HEK293 (cell line): Measurements from ENCODE around the gene TCEAL7.
A peak's percentile ranks its signal among the peaks of the same experiment; 100 is the strongest.

Experiments used
- CTCF ChIA-PET: fragments of 350-600 bp; formaldehyde crosslinking; extraction: SDS; loops from one replicate; lab custom pipeline; 2021; ENCODE audit warnings: antibody characterized with exemption; lab: Yijun Ruan, JAX
- POLR2A ChIA-PET: fragments of 300-600 bp; formaldehyde crosslinking; extraction: SDS; loops from one replicate; lab custom pipeline; 2020; ENCODE audit warnings: antibody characterized with exemption, inconsistent platforms; lab: Yijun Ruan, JAX
- H3K27ac ChIP-seq: fragments of 200-500 bp; sonication (Bioruptor generic); 2 replicates; pipeline ENCODE4 v1.5.1; 2014; ENCODE audit warnings: low read depth, low read length, control low read depth, inconsistent platforms; ENCODE audit errors: extremely low read depth
- H3K36me3 ChIP-seq, 2 experiments: fragments of 200-500 bp in 1 of 2; sonication (Bioruptor generic) in 1 of 2; 1 replicate in 1 of 2; 2 replicates in 1 of 2; pipeline ENCODE4 v1.5.1; 2014 to 2017; ENCODE audit warnings: inconsistent platforms in 2 of 2, low read length in 2 of 2; ENCODE audit not compliant: control insufficient read depth in 2 of 2, insufficient read depth in 1 of 2
- H3K4me1 ChIP-seq: fragments of 200-500 bp; sonication (Bioruptor generic); 2 replicates; pipeline ENCODE4 v1.5.1; 2014; ENCODE audit warnings: mild to moderate bottlenecking, low read length, inconsistent platforms; ENCODE audit not compliant: control insufficient read depth, insufficient read depth
- H3K4me3 ChIP-seq: 2 replicates; pipeline ENCODE4 v1.5.1; 2011; ENCODE audit warnings: low read depth, mild to moderate bottlenecking, control low read depth, low read length, moderate library complexity
- H3K9me3 ChIP-seq: fragments of 200-500 bp; sonication (Bioruptor generic); 2 replicates; pipeline ENCODE4 v1.5.1; 2014; ENCODE audit warnings: low read depth, low read length, inconsistent platforms; ENCODE audit not compliant: control insufficient read depth, insufficient read depth
- BCL6B ChIP-seq: fragments of 450-650 bp; formaldehyde crosslinking; IDR thresholded peaks from 2 replicates; pipeline ENCODE4 v1.5.1; 2017; ENCODE audit warnings: missing biosample characterization, missing genetic modification characterization
- GLIS2 ChIP-seq: fragments of 450-650 bp; formaldehyde crosslinking; IDR thresholded peaks from 2 replicates; pipeline ENCODE4 v1.5.1; 2016; ENCODE audit warnings: missing biosample characterization, missing genetic modification characterization
- HOXA7 ChIP-seq: sonication (generic); formaldehyde crosslinking; IDR thresholded peaks from 2 replicates; pipeline ENCODE4 v1.8.1; 2022; ENCODE audit warnings: missing genetic modification reagents, borderline replicate concordance
- KLF8 ChIP-seq: fragments of 450-650 bp; formaldehyde crosslinking; IDR thresholded peaks from 2 replicates; pipeline ENCODE4 v1.5.1; 2016; ENCODE audit warnings: missing biosample characterization, missing genetic modification characterization
- SCRT2 ChIP-seq: fragments of 450-650 bp; formaldehyde crosslinking; IDR thresholded peaks from 2 replicates; pipeline ENCODE4 v1.5.1; 2016; ENCODE audit warnings: missing biosample characterization, missing genetic modification characterization
- SP2 ChIP-seq: fragments of 450-650 bp; formaldehyde crosslinking; IDR thresholded peaks from 2 replicates; pipeline ENCODE4 v1.5.1; 2016; ENCODE audit warnings: missing biosample characterization, missing genetic modification characterization
- SP7 ChIP-seq: fragments of 450-650 bp; formaldehyde crosslinking; IDR thresholded peaks from 2 replicates; pipeline ENCODE4 v1.5.1; 2016; ENCODE audit warnings: missing biosample characterization, missing genetic modification characterization
- ZBTB11 ChIP-seq: fragments of 450-650 bp; formaldehyde crosslinking; conservative IDR thresholded peaks from 2 replicates; pipeline ENCODE4 v1.5.1; 2016; ENCODE audit warnings: low read depth, missing biosample characterization, missing genetic modification characterization
- ZBTB17 ChIP-seq: fragments of 450-650 bp; formaldehyde crosslinking; IDR thresholded peaks from 2 replicates; pipeline ENCODE4 v1.5.1; 2016; ENCODE audit warnings: missing biosample characterization, missing genetic modification characterization
- ZBTB48 ChIP-seq: fragments of 450-650 bp; formaldehyde crosslinking; IDR thresholded peaks from 2 replicates; pipeline ENCODE4 v1.5.1; 2016; ENCODE audit warnings: missing biosample characterization, missing genetic modification characterization
- ZFP69B ChIP-seq: fragments of 450-650 bp; formaldehyde crosslinking; IDR thresholded peaks from 2 replicates; pipeline ENCODE4 v1.5.1; 2016; ENCODE audit warnings: missing biosample characterization, missing genetic modification characterization
- ZNF140 ChIP-seq: fragments of 450-650 bp; formaldehyde crosslinking; IDR thresholded peaks from 2 replicates; pipeline ENCODE4 v1.5.1; 2016; ENCODE audit warnings: missing biosample characterization, missing genetic modification characterization
- ZNF16 ChIP-seq: fragments of 450-650 bp; formaldehyde crosslinking; IDR thresholded peaks from 2 replicates; pipeline ENCODE4 v1.5.1; 2016; ENCODE audit warnings: low read depth, missing biosample characterization, missing genetic modification characterization
- ZNF214 ChIP-seq: fragments of 450-650 bp; formaldehyde crosslinking; IDR thresholded peaks from 2 replicates; pipeline ENCODE4 v1.5.1; 2017; ENCODE audit warnings: missing biosample characterization, mild to moderate bottlenecking, missing genetic modification characterization, borderline replicate concordance
- ZNF302 ChIP-seq: fragments of 450-650 bp; formaldehyde crosslinking; IDR thresholded peaks from 2 replicates; pipeline ENCODE4 v1.5.1; 2016; ENCODE audit warnings: missing biosample characterization, missing genetic modification characterization, low read depth
- ZNF488 ChIP-seq: fragments of 450-650 bp; formaldehyde crosslinking; IDR thresholded peaks from 2 replicates; pipeline ENCODE4 v1.5.1; 2016; ENCODE audit warnings: missing biosample characterization, missing genetic modification characterization
- ZNF530 ChIP-seq: fragments of 450-650 bp; formaldehyde crosslinking; IDR thresholded peaks from 2 replicates; pipeline ENCODE4 v1.5.1; 2016; ENCODE audit warnings: low read depth, missing biosample characterization, missing genetic modification characterization
- ZNF580 ChIP-seq: fragments of 450-650 bp; formaldehyde crosslinking; IDR thresholded peaks from 2 replicates; pipeline ENCODE4 v1.5.1; 2016; ENCODE audit warnings: missing biosample characterization, missing genetic modification characterization
- ZNF600 ChIP-seq: fragments of 450-650 bp; formaldehyde crosslinking; IDR thresholded peaks from 2 replicates; pipeline ENCODE4 v1.5.1; 2016; ENCODE audit warnings: missing biosample characterization, missing genetic modification characterization
- ZNF624 ChIP-seq: fragments of 450-650 bp; formaldehyde crosslinking; IDR thresholded peaks from 2 replicates; pipeline ENCODE4 v1.5.1; 2017; ENCODE audit warnings: missing biosample characterization, missing genetic modification characterization
- ZNF664 ChIP-seq: fragments of 450-650 bp; formaldehyde crosslinking; IDR thresholded peaks from 2 replicates; pipeline ENCODE4 v1.5.1; 2016; ENCODE audit warnings: missing biosample characterization, missing genetic modification characterization
- ZNF692 ChIP-seq: fragments of 450-650 bp; formaldehyde crosslinking; IDR thresholded peaks from 2 replicates; pipeline ENCODE4 v1.5.1; 2016; ENCODE audit warnings: missing biosample characterization, missing genetic modification characterization
- ZNF707 ChIP-seq: fragments of 450-650 bp; formaldehyde crosslinking; IDR thresholded peaks from 2 replicates; pipeline ENCODE4 v1.5.1; 2016; ENCODE audit warnings: missing biosample characterization, missing genetic modification characterization
- ZNF837 ChIP-seq: fragments of 450-650 bp; formaldehyde crosslinking; IDR thresholded peaks from 2 replicates; pipeline ENCODE4 v1.5.1; 2016; ENCODE audit warnings: missing biosample characterization, missing genetic modification characterization
- ZXDB ChIP-seq: fragments of 450-650 bp; formaldehyde crosslinking; IDR thresholded peaks from 2 replicates; pipeline ENCODE4 v1.5.1; 2016; ENCODE audit warnings: missing biosample characterization, missing genetic modification characterization

Gene TCEAL7

GRCh38 chrX:103373581-103373980, 43.5 kb downstream of the TCEAL7 start:
- CTCF ChIA-PET, result interaction anchor here (0.9 to 1.1 kb wide), 3 partner anchors 12 to 91 kb away, joined by 4 to 5 read pairs (median 4); no protein-coding TSS in a partner anchor
- Histone ChIP-seq H3K9me3 (no peaks in the 10 kb centered on the region), H3K36me3 (peaks cover 4 to 13% of the 10 kb centered on the region in 2 experiments; a peak in 2 of 3 replicates), H3K4me3 (no peak overlapping the region), H3K4me1 (no peaks in the 10 kb centered on the region), H3K27ac (no peak overlapping the region)
- POLR2A ChIA-PET, result interaction anchor here (1.2 kb wide), 1 partner anchor 17 kb away, joined by 3 read pairs; the partner anchor contains the start of gene TCEAL9
- TF ChIP-seq SCRT2 (tag by site-specific recombination), result peak; percentile 61
- no peak for TF ChIP-seq ZNF837 (tag by site-specific recombination)

GRCh38 chrX:103376118-103376978, 46.3 kb downstream of the TCEAL7 start, which contains the start of gene BEX3:
Gene BEX3 (plus strand): TSS chrX:103376538. CDS start chrX:103377522, 984 bp downstream.
- CTCF ChIA-PET, result interaction anchor here (0.9 to 1.4 kb wide), 2 partner anchors 87 to 185 kb away, joined by 3 to 4 read pairs; no protein-coding TSS in a partner anchor
- H3K4me3 ChIP-seq, result peak within 1 kb of the TSS; percentile 77
- peak within 1 kb of the TSS; percentile 80 for H3K27ac ChIP-seq
- no peaks in the 10 kb centered on the region; the same call in 1 of the 2 replicates for H3K9me3 ChIP-seq
- peaks cover 4 to 23% of the 10 kb centered on the region in 2 experiments; a peak in 2 of 3 replicates for H3K36me3 ChIP-seq
- H3K4me1 ChIP-seq, result no peaks in the 10 kb centered on the region
- POLR2A ChIA-PET, result interaction anchor here (0.6 to 2.1 kb wide), 7 partner anchors 9 to 310 kb away, joined by 3 to 10 read pairs (median 4); partner anchors contain the start of gene TCEAL9
- TF ChIP-seq ZNF530 (tag by site-specific recombination) (no peak), GLIS2 (tag by site-specific recombination) (peak; percentile 85), ZNF664 (tag by site-specific recombination) (no peak), ZNF580 (tag by site-specific recombination) (no peak), KLF8 (peak; percentile 50; the same call in 1 of the 2 replicates), ZNF600 (tag by site-specific recombination) (peak; percentile 79), ZNF16 (no peak), ZFP69B (tag by site-specific recombination) (peak; percentile 50; the same call in 1 of the 2 replicates), ZNF692 (tag by site-specific recombination) (peak; percentile 83; the same call in 1 of the 2 replicates), ZNF140 (tag by site-specific recombination) (no peak), ZXDB (tag by site-specific recombination) (peak; percentile 73), ZBTB17 (tag by site-specific recombination) (peak; percentile 90), ZBTB11 (tag by site-specific recombination) (no peak; the same call in 1 of the 2 replicates), SP2 (peak; percentile 43), HOXA7 (CRISPR knock-in tag) (no peak), ZNF624 (tag by site-specific recombination) (no peak), ZNF707 (tag by site-specific recombination) (no peak), BCL6B (tag by site-specific recombination) (no peak), ZNF488 (no peak), ZBTB48 (peak; percentile 81), ZNF214 (no peak), SP7 (tag by site-specific recombination) (peak; percentile 36; the same call in 1 of the 2 replicates), ZNF302 (tag by site-specific recombination) (no peak)
